Panc1 (cell line): ENCODE data around the gene IFNL4.

Source experiments
- CTCF ChIP-seq: fragments of 450-650 bp; IDR thresholded peaks from 2 replicates; pipeline ENCODE4 v1.5.1; 2017; ENCODE audit warnings: mild to moderate bottlenecking
- POLR2AphosphoS5 ChIP-seq: IDR thresholded peaks from 2 replicates; pipeline ENCODE4 v1.6.1; 2012; ENCODE audit warnings: mild to moderate bottlenecking, low read depth, low read length, moderate library complexity
- REST ChIP-seq, 2 experiments: IDR thresholded peaks; 2 replicates each; pipeline ENCODE4 v1.6.1; 2011 to 2012; ENCODE audit warnings: low read depth in 2 of 2, control low read depth in 1 of 2, low read length in 1 of 2, mild to moderate bottlenecking in 1 of 2, moderate library complexity in 1 of 2; ENCODE audit not compliant: insufficient read depth in 1 of 2
- SIN3A ChIP-seq: IDR thresholded peaks from 2 replicates; pipeline ENCODE4 v1.6.1; 2012; ENCODE audit warnings: low read depth, mild to moderate bottlenecking, low read length, moderate library complexity, borderline replicate concordance; ENCODE audit not compliant: insufficient read depth
- TCF7L2 ChIP-seq: IDR thresholded peaks from 2 replicates; pipeline ENCODE4 v1.6.1; 2011; ENCODE audit warnings: mild to moderate bottlenecking, low read depth, low read length, inconsistent platforms

- TF ChIP-seq CTCF (no peak), POLR2AphosphoS5 (no peak), TCF7L2 (no peak), SIN3A (no peak), REST (IDR thresholded peaks at IDR 0.05; ENCODE audit: insufficient read depth in 1 of 2, low read depth in 2 of 2, low read length in 1 of 2) (no peak)
These were observed 15.3 kb upstream of the IFNL4 start for GRCh38 chr19:39263912-39264305.
